Inferior parietal cortex (tissue), 1 donor: ENCODE measurements around the gene PRXL2A.
"Not testable (repeated sequence)": the region's sequence is repeated elsewhere in the genome, so short reads cannot be mapped to it uniquely, and the experiment has no call there.

Experiments used
- DNase-seq: peaks from one replicate; pipeline ENCODE4 v3.0.0-alpha.2; 2016; ENCODE audit errors: extremely low spot score

Gene PRXL2A

GRCh38 chr10:80474941-80475340 is 66.6 kb downstream of the PRXL2A start:
- DNase-seq = no peak

DNA sequence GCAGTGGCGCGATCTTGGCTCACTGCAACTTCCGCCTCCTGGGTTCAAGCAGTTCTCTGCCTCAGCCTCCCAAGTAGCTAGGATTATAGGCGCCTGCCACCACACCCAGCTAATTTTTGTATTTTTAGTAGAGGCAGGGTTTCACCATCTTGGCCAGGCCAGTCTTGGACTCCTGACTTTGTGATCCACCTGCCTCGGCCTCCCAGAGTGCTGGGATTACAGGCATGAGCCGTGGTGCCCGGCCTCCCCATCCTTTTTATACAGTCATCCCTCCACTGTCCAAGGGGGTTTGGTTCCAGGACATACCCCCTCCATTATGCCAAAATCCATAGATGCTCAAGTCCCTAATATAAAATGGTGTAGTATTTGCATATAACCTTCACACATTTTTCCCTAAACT is 67.3 kb downstream of the PRXL2A start:
- not testable (repeated sequence) for DNase-seq

GRCh38 chr10:80476685-80477084 is 68.3 kb downstream of the PRXL2A start:
- DNase-seq = no peak

GRCh38 chr10:80477813-80478212 is 69.5 kb downstream of the PRXL2A start:
- DNase-seq = no peak

- not testable (repeated sequence) for DNase-seq
Measured at GRCh38 chr10:80480373-80480772, 72.0 kb downstream of the PRXL2A start.

DNA sequence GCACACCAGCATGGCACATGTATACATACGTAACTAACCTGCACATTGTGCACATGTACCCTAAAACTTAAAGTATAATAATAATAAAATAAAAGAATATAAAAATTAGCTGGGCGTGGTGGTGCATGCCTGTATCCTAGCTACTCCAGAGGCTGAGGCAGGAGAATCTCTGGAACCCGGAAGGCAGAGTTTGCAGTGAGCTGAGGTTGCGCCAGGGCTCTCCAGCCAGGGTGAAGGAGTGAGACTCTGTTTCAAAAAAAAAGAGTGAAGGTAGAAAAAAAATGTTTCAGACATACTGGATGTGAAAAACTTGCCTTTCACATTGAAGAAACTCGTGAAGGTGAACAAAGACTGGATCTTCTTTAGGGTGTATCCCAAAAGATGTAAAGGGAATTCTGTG is 72.5 kb downstream of the PRXL2A start:
- DNase-seq = no peak

GRCh38 chr10:80484243-80484642 is 75.9 kb downstream of the PRXL2A start:
- DNase-seq = no peak

DNA sequence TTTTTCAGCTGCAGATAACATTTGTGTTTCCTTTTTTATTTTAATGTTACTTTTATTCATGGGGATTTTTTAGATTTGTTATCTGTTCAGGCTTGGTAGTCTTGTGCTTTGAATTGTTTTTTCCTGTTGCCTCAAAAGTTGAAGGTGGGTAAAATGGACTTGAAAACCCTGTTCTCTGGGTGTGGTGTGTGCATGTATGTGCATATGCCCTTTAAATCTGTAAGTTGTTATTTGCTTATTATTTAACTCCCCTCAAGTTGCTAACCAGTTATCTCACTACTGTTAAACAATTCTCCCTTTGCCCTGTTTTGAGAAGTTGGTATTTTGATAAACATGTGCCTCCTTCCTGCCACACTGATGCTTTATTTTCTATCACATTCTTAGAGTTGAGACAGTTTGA is 76.3 kb downstream of the PRXL2A start:
- no peak for DNase-seq

DNA sequence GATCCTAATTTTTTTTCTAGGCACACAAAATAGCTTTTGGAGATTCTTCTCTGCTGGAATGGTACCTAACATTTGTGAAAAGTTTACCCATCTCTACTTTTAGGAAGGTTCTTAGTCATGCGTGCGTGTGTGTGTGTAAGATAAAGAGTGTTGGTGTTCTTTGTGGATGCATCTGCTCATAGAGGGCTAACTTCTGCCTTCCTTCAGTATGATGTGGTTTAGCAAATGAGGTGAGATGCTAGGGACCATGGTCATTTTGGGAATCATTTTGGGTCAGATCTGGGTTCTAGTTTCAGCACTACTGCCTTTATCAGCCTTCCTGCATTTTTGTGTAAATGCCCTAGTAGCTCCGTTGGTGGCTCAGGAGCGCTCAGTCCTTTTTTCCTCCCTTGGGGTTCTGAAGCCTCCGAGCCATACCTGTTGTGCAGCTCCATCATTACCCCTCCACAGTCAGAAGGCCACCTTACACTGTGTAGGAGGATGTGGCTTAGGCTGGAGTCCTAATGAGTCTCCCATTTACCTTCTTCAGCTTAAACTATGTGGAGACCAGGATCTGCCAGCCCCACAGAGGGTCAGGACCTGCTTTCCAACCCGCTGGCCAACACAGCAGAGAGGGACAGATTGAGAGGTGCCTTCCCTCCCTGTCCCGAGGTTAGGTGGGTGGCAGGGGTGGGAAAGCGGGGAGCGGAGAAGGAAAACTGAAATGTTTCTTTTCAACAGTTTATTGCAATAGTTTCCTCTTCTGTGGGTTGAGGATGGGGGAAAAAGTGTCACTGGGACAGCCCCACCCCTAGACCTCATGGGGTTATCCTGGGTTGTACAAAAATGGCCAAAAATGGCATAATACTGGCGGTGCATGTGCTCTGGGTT is 77.0 kb downstream of the PRXL2A start:
- no peak for DNase-seq

DNA sequence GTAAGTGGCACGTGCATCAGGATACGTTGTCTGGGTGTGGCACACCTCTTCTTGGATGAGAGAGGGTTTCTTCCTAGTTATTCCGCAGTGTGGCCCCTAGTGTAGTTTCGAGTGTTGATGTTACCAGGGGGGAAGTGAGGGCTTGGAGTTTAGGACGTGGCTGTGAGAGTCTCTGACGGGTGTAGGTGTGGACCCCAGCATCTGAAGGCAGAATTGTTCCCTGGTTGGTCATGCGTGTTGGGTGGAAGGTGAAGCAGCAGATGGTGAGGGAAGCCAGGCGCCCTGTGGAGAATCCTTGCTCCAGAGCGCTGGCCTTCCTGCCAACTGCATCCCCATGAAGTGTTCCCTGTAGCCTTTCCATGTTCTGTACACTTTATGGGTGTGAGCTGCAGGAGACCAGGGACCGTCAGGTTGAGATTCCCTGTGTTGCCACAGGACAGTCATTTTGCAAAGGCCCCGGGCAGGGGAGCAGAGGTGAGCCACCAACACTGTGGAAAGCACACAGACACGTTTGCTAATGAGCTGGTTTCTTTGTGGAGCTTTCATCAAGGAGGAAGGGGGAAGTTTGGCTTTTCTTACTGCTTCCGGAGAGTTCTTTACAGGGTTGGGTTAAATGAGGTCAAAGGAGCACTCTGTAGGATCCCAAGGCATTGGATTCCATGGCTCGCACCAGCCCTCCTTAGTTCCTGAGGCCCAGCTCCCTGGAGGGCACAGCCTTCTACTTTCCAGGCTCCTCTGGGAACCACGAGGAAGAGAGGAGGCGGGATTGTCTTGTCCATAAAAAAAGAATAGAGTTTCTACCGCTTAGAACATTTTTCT is 77.8 kb downstream of the PRXL2A start:
- no peak for DNase-seq
